LoVo (cell line): Measurements from ENCODE around the gene LEKR1.
"Not testable (repeated sequence)": the region's sequence is repeated elsewhere in the genome, so short reads cannot be mapped to it uniquely, and the experiment has no call there.

Source experiments
- DNase-seq: peaks from one replicate; pipeline ENCODE4 v3.0.0-alpha.2; 2016; ENCODE audit warnings: low spot score

Gene LEKR1

DNA sequence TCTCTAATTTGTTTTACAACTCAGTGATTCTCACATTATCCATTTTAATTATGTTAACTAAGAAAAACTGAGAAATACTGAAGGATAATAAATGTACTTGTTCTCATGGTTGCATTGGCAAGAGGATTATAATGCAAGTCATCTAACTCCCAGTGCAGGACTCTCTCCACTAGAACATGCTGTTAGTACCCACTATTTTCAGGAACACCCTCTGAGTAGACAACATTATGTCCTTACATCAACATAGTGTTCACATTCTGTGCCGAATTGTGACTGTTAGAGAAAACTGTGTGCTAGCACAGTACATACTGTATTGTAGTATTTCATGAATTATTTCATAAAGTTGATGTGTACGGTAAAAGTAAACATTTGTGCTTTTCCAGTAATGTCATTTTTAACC lies 80.1 kb downstream of the LEKR1 start:
- DNase-seq: no peak

DNA sequence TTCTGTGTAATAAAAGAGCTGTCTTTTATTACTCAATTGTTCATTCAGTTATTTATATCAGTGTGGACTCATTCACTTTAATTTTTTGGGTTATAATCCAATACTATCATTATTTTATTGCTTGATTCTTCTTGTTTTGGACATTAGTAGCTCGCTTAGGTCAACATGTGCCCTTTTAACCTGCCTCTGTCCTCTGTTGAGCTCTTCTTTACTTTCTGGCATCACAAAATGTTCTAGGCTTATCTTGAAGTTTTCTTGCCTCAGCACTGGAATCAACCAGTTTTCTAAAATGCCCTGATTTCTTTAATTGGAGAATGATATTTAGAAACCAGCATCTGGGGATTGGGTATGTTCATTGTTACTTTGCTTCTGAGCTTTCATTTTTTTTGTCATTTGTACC lies 82.2 kb downstream of the LEKR1 start:
- DNase-seq: no peak

DNA sequence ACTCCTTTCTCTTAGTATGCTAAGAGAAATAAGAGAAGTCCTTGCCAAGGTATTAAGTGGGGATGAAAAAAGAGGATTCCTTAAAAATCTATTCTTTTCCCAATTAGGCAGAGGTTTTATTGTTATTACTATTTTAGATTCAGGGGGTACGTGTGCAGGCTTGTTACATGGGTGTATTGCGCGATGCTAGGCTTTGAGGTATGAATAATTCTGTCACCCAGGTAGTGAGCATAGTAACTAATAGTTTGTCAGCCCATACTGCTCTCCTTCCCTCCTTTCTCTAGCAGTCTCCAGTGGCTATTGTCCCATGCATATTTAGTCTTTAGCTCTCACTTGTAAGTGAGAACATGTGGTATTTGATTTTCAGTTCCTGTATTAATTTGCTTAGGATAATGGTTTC lies 83.9 kb downstream of the LEKR1 start:
- DNase-seq: no peak

DNA sequence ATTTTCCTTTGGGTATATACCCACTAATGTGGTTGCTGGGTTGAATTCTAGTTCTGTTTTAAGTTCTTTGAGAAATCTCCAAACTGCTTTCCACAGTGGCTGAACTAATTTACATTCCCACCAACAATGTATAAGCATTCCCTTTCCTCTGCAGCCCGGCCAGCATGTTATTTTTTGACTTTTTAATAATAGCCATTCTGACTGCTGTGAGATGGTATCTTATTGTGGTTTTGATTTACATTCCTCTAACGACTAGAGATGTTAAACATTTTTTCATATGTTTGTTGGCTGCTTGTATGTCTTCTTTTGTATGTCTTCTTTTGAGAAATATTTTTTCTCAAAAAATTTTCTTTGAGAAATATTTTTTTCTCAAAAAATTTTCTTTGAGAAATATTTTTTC lies 84.7 kb downstream of the LEKR1 start:
- not testable (repeated sequence) for DNase-seq

DNA sequence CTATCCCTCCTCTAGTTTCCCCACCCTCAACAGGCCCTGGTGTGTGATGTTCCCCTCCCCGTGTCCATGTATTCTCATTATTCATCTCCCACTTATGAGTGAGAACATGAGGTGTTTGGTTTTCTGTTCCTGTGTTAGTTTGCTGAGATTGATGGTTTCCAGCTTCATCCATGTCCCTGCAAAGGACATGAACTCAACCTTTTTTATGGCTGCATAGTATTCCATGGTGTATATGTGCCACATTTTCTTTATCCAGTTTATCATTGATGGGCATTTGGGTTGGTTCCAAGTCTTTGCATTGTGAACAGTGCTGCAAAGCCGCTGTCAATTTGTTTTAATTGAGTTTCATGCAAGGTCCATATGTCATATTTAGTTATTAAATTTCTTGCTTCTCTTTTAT lies 88.1 kb downstream of the LEKR1 start:
- not testable (repeated sequence) for DNase-seq

DNA sequence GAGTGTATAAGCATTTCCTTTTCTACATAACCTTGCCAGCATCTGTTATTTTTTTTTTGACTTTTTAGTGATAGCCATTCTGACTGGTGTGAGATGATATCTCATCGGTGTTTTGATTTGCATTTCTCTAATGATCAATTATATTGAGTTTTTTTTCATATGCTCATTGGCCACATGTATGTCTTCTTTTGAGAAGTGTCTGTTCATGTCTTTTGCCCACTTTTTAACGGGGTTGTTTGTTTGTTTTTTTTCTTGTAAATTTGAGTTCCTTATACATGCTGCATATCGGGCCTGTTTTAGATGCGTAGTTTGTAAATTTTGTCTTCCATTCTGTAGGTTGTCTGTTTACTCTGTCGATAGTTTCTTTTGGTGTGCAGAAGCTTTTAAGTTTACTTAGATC lies 89.2 kb downstream of the LEKR1 start:
- no peak for DNase-seq

DNA sequence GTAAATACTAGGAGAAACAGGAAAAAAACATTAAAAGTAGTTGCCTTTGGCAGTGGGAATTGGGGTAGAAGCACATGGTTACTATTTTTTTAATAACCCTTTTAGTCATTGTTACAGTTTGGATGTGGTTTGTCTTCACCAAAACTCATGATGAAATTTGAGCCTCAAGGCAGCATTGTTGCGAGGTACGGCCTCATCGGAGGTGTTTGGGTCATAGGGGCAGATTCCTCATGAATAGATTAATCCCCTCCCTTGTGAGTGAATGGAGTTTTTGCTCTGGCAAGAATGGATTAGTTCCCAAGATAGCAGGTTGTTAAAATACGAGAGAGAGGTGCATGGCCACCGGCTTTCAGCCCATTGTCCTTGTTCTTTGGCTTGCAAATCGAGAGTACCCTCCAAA lies 92.6 kb downstream of the LEKR1 start:
- no peak for DNase-seq

DNA sequence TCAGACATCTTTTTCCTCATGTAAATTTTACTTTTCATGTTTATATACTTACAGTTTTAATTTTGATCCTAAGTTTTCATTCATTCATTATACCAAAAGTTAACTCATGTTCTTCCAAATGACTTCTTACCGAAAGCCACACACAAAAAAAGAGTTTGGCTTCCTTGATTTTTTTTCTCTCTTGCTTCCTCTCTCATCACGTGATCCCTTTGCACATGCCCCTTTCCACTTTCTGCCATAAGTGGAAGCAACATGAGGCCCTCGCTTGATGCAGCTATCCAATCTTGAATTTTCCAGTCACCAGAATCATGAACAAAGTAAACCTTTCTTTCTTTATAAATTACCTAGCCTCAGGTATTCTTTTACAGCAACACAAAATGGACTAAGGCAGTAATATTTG lies 93.7 kb downstream of the LEKR1 start:
- DNase-seq: no peak

DNA sequence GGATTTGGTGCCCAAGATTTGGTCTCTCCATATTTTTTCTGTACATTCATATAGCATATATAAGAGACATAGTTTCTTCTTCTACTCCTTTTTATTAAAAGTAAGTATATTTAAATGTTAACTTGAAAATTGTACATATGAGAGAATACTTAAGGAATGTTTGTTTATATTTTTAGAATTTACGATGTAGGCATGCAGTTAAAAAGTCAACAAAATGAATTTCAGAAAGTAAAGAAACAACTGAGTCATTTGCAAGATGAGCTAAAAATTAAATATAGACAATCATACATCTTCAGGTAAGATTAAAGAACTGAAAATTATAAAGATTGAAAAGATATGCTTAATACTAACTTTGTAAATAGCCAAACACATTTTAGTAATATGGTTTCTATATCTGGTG lies 94.2 kb downstream of the LEKR1 start:
- DNase-seq: no peak

DNA sequence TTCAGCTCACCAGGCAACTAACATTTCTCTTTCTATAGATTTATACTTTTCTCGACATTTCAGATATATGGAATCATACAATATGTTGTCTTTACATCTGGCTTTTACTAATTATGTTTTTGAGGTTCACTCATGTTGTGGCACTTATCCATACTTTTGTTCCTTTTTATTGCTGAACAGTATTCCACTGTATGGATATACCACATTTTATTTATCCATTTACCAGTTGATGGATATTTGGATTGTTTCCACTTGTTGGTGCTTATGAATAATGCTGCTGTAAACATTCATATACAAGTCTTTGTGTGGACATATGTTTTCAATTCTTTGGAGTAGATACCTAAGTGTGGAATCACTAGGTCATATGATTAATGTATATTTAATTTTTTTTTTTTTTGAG lies 97.2 kb downstream of the LEKR1 start:
- DNase-seq: no peak

DNA sequence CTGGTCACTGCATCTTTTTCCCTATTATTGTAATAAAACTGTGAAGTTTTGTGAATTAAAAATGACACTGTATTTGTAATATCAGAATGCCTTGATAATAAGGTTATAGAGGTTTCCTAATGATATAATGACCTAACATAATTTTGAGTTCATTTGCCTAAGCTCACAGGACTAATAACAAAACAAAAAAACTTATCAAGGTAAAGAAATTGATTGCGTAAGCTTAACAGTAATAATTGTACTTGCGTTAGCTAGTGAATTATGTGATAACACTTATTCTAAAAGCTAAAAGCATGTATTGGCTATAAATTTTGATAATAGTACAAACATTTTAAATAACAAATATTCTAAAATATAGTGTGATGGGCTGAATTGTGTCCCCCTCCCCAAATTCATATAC lies 112.6 kb downstream of the LEKR1 start:
- DNase-seq: no peak

DNA sequence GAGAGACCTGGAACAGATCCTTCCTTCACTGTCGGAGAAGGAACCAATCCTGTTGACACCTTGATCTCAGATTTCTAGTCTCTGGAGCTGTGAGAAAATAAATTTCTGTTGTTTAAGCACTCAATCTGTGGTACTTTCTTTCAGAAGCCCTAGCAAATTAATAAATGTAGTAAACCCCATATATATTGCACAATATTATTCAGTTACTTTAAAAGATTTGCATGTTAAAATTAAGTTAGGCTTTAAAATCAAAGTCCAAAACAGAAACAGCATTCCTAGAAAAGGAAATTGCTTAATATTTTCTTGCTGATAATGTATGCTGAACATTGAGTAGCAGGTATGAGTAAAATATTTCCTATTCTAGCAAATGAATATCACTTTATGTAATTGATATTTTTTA lies 113.2 kb downstream of the LEKR1 start:
- no peak for DNase-seq

DNA sequence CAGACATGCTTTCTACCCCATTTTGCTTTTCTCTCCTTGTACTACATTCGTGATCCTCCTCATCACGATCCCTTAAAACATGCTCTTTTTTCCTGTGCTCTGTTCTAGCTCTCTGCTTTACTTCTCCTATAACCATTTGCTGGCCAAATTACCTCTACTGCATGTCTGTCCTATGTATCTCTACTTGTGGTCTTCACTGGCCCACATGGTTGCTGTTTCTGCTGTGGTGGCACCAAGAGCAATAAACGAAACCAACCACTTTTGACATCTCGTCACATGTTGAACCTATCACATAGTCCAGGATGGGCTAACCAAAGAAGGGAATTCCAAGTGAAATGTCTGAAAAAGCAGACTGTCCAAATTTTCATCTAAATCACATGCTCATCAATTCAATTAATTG lies 115.2 kb downstream of the LEKR1 start:
- DNase-seq: no peak

DNA sequence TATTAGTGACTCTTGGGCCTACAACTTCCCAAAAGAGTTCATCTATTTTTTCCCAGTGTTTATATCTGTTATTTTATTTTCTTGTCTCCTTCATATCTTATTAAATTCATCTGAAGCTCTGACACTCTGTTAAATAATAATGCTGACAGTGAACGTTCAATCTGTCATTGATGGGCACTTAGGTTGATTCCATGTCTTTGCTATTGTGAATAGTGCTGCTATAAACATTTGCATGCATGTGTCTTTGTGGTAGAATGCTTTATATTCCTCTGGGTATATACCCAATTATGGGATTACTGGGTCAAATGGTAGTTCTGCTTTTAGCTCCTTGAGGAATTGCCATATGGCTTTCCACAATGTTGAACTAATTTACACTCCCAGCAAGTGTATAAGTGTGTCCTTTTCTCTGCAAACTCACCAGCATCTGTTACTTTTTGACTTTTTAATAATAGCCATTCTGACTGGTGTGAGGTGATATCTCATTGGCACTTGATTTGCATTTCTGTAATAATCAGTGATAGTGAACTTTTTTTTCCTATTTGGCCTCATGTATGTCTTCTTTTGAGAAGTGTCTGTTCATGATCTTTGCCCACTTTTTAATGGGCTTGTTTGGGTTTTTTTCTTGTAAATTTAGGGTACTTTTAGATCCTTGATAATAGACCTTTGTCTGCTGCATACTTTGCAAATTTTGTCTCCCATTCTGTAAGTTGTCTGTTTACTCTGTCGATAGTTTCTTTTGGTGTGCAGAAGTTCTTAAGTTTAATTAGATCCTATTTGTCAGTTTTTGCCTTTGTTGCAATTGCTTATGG lies 122.5 kb downstream of the LEKR1 start:
- DNase-seq: no peak

DNA sequence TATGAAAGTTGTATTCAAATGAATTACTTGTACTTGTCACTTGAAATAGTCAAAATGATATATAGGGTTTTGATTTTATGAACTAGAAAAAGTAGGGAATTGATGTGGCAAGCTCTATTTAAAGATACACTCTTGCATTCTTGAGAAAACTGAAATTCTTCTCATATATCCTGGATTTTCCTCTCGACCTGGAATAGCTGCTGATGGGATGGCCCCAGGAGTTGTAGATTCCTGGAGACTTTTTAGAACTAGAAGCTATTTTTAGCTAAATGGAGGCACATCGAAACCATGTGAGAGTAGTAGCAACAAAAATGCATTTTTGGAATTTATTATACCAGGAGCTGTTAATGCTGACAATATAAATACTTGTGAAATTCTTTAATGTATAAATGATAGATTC lies 125.9 kb downstream of the LEKR1 start:
- DNase-seq: no peak

DNA sequence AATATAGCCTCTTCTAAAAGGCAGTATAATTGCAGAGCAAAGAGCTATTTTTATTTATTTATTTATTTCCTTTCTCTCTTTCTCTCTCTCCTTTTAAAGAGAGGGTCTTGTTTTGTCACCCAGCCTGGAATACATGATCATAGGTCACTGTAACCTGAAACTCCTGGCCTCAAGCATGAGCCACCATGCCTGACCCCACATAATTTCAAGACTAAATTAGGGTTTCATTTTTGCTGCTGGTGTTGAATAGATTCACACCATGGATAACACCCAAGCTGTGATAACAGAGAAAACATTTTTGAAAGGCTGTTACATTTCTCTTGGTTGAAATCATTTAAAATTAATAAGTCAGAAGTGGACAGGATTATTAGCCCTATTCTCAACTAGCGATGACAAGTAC lies 131.6 kb downstream of the LEKR1 start:
- no peak for DNase-seq

DNA sequence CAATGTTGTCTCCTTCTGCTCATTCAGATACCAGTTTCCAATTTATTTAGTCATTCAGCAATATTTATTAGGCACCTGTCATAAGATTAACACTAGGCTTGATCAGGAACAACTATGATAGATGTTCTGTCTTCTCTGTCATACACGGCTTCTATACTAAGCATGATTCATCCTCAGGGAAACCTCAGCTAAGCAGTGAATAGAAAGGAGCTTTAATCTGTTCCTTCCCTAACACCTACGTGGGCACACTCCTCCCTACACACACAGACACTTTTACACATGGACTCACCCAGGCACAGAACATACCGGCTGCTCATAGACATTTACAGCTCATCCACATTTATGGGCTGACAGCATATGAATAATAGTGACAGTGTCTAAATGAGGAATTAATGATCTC lies 136.9 kb downstream of the LEKR1 start:
- DNase-seq: no peak

DNA sequence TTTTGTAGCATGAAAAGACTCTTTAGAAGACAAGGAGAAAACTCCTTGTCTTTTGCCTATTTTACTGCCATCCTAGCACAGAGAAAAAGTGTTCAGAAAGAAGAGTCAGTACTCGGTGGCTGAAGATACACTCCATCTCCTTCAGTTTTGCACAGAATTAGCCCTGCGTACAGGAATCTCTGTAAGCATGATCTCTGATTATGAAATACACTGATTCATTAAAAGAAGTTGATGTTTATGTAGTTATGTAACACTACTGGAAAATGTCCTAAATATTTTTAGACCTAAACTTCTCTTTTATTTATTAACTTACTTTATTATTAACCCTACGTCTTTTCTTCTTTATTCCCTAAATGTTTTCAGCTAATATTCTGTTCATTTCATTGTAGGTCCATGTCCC lies 138.4 kb downstream of the LEKR1 start:
- DNase-seq: no peak

DNA sequence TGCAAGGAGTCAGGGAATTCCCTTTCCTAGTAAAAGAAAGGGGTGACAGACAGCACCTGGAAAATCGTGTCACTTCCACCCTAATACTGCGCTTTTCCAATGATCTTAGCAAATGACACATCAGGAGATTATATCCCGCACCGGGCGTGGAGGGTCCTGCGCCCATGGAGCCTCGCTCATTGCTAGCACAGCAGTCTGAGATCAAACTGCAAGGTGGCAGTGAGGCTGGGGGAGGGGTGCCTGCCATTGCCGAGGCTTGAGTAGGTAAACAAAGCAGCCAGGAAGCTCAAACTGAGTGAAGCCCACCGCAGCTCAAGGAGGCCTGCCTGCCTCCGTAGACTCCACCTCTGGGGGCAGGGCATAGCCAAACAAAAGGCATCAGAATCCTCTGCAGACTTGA lies 140.2 kb downstream of the LEKR1 start:
- not testable (repeated sequence) for DNase-seq

DNA sequence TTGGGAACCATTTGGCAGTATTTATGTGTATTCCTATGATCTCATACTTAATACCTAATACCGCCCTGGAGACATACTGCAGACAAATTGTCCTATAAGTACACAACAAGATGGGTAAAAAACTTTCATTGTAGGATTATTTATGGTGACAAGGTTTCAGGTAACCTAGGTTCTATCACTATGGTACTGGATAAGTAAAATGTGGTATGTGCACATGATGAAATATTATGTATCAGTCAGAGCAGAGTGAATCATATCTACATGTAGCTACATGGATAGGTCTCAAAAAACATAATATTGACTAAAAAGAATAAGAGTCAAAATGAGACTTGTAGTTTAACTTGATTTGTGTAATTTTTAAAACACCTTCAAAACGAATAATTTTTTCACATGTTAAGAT lies 147.8 kb downstream of the LEKR1 start:
- no peak for DNase-seq

DNA sequence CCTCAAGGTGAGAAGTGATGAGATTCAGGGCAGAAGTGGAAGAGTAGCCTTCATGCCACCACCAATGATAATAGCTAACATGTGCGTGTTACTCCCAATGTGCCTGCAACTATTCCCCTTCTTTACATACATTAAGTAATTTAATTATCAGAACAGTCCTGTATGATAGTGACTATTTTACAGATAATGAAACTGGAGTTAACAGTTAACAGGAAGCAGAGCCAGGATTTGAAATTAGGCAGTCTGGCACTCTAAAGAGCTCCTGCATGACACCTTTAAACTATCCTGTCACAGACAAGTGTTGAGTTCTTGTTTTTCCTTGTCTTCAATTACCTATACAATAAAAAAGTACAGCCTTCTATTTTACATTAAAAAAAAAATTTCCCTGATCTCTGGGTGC lies 148.8 kb downstream of the LEKR1 start:
- DNase-seq: no peak

DNA sequence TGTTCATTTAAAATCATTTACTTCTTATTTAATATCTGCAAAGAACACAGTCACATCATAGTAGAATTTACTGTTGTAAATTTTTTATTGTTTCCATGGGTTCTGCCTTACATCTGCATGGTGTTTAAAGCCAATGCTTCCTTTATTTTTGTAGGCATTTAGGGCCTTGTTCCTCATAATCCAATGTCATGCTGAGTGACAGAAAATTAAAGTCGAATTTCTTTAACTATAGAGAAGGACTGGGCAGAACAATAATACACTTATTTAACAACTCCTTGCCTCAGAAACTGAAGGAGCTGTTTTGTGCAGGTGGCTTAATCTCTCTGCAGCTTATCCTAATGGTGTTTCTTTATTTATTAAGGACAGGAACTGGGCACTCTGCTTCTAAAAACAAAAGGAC lies 149.6 kb downstream of the LEKR1 start:
- no peak for DNase-seq

DNA sequence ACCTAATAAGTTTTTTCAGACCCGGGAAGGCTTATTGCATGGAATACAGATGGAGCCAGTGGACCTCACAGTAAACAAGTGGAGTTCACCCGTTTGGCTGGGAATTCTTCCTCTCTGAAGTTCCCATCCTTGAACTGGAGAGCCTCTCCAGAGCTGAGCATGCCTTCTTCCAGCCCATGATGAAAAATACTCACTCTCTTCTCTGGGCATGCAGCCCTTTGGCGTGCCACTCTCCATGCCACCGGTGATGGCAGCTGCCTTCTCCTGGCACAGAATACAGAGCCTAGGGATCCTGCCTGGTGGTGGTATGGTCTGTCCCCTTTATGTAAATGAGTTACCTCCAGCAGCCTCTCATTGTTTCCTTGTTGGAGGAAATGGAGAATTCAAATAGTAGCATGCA lies 150.8 kb downstream of the LEKR1 start:
- no peak for DNase-seq

DNA sequence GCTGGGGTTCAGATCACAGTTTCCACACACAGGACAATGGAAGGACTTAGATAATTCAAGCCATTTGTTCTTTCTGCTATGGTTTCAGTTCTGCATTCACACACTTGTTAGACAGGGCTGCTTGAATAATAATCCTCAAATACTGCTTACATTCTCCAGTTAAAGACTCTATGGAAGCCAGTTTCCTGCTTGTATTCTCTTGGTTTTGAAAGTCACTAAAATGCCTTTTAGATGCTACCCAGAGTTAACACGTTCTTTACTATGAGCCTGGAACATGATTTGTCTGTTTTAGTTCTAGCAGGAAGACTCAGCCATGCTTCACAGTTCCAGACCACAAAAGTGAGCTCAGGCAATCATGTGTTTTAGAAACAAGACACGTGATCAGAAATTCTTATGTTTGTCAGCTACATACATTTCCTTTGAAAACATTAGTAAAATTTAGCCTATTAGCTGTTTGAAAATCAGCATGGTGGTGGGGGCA lies 152.4 kb downstream of the LEKR1 start:
- DNase-seq: no peak
